NCI-H345 treated with DMSO at 0.1 percent for 48 hours (cell line): Measurements from ENCODE around the gene ALPK3.

Experiments used
- DNase-seq: peaks from one replicate; lab custom pipeline; 2025; ENCODE audit not compliant: unreplicated experiment; lab: John Stamatoyannopoulos, UW

Gene ALPK3

GRCh38 chr15:84823282-84823878 is 6.2 kb downstream of the ALPK3 start:
- no peak for DNase-seq

GRCh38 chr15:84824260-84825007 is 7.3 kb downstream of the ALPK3 start:
- no peak for DNase-seq

GRCh38 chr15:84826369-84826823 is 9.2 kb downstream of the ALPK3 start:
- DNase-seq: no peak

- no peak for DNase-seq
These were observed 10.1 kb downstream of the ALPK3 start for GRCh38 chr15:84827246-84827645.

GRCh38 chr15:84828086-84828908 is 11.1 kb downstream of the ALPK3 start:
- DNase-seq: no peak

- DNase-seq: no peak
These were observed 12.3 kb downstream of the ALPK3 start for GRCh38 chr15:84829428-84829827.

- DNase-seq: no peak
These were observed 12.9 kb downstream of the ALPK3 start for GRCh38 chr15:84830036-84830435.

- DNase-seq: no peak
These were observed 13.9 kb downstream of the ALPK3 start for GRCh38 chr15:84831028-84831427.

GRCh38 chr15:84831613-84832012 is 14.5 kb downstream of the ALPK3 start:
- DNase-seq: no peak

- DNase-seq: no peak
These were observed 15.4 kb downstream of the ALPK3 start for GRCh38 chr15:84832448-84833040.

GRCh38 chr15:84833447-84834228 is 16.5 kb downstream of the ALPK3 start:
- no peak for DNase-seq

GRCh38 chr15:84834229-84834955 is 17.2 kb downstream of the ALPK3 start:
- no peak for DNase-seq

GRCh38 chr15:84834969-84835368 is 17.8 kb downstream of the ALPK3 start:
- DNase-seq: no peak

- no peak for DNase-seq
These were observed 18.6 kb downstream of the ALPK3 start for GRCh38 chr15:84835661-84836337.

GRCh38 chr15:84836844-84837243 is 19.7 kb downstream of the ALPK3 start:
- DNase-seq: no peak

- DNase-seq: no peak
These were observed 22.6 kb downstream of the ALPK3 start for GRCh38 chr15:84839714-84840113.

- DNase-seq: no peak
These were observed 23.1 kb downstream of the ALPK3 start for GRCh38 chr15:84840255-84840654.

GRCh38 chr15:84840741-84841429 is 23.7 kb downstream of the ALPK3 start:
- no peak for DNase-seq

- DNase-seq: no peak
These were observed 25.6 kb downstream of the ALPK3 start for GRCh38 chr15:84842781-84843180.
